GM21576 (cell line): Measurements from ENCODE around the gene KCNJ15.

ENCODE experiments used
- ATAC-seq: cut with Tn5 transposase; IDR thresholded peaks from one replicate; pipeline ENCODE4 v1.9.1; 2021; ENCODE audit warnings: mild to moderate bottlenecking, moderate library complexity; ENCODE audit not compliant: unreplicated experiment

KCNJ15 gene

GRCh38 chr21:38352536-38353219, 95.9 kb downstream of the KCNJ15 start:
- ATAC-seq = no peak

DNA sequence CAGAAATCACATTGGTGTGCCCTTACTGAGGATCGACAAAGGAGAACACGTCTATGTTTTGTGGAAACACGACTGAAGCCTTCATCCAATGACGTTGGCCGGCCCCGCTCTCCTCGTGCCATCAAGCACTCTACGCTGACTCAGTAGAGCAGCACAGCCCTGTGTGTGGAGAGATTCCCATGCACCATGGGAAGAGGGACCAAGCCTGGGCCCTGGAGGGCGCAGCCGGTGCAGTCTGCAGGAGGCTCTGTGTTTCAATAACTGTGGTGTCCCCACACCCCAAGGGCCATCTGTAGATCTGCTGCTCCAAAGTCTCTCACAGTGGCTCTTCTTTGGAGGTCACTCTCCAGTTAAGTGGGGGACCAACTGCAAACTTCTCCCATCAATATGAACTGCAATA, 97.4 kb downstream of the KCNJ15 start:
- no peak for ATAC-seq

DNA sequence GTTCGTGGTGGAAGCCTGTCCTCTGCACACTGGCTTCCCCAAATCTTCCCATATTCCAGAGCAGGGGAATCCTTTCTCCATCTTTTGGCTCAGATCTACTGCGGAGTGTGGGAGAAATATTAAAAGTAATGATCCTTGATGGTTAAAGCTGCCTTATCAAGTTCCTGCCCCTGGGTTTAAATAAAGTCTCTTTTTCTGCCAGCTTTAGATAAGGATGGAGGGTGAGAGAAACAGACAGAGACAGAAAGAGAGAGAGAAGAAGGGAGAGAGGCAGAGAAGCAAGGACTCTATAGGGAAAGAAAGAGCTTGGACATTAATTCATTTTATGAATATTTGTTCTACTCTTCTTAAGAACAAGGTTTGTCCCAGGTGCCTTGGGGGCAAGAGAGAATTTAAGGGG, 98.0 kb downstream of the KCNJ15 start:
- ATAC-seq = no peak

DNA sequence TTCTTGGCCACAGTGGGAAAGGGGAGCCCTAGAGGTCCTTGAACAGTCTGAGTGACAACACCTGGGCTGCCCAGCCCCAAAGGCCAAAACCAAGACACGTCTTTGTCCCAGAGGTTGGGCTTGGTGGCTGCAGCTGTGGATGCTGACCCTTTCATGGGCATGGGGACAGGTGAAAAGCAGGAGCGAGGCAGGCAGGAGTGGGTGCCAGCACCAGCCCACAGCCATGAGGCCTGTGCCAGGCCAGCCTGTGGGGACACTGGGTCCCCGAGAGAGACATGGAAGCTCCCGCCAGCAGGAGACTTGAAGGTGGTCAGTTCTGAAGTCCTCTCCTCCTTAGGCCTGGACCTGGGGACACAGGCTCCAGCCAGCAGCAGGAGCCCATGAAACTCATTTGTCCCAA, 98.6 kb downstream of the KCNJ15 start:
- ATAC-seq = no peak

- peak; percentile 64 for ATAC-seq
Observed at GRCh38 chr21:38355992-38356781, 99.4 kb downstream of the KCNJ15 start.
